HEK293 (cell line): ENCODE data around the gene VAV2.

Experiments used
- CTCF ChIA-PET: fragments of 350-600 bp; formaldehyde crosslinking; extraction: SDS; loops from one replicate; lab custom pipeline; 2021; ENCODE audit warnings: antibody characterized with exemption; lab: Yijun Ruan, JAX
- POLR2A ChIA-PET: fragments of 300-600 bp; formaldehyde crosslinking; extraction: SDS; loops from one replicate; lab custom pipeline; 2020; ENCODE audit warnings: antibody characterized with exemption, inconsistent platforms; lab: Yijun Ruan, JAX
- H3K27ac ChIP-seq: fragments of 200-500 bp; sonication (Bioruptor generic); 2 replicates; pipeline ENCODE4 v1.5.1; 2014; ENCODE audit warnings: low read depth, low read length, control low read depth, inconsistent platforms; ENCODE audit errors: extremely low read depth
- H3K36me3 ChIP-seq, 2 experiments: fragments of 200-500 bp in 1 of 2; sonication (Bioruptor generic) in 1 of 2; 1 replicate in 1 of 2; 2 replicates in 1 of 2; pipeline ENCODE4 v1.5.1; 2014 to 2017; ENCODE audit warnings: inconsistent platforms in 2 of 2, low read length in 2 of 2; ENCODE audit not compliant: control insufficient read depth in 2 of 2, insufficient read depth in 1 of 2
- H3K4me1 ChIP-seq: fragments of 200-500 bp; sonication (Bioruptor generic); 2 replicates; pipeline ENCODE4 v1.5.1; 2014; ENCODE audit warnings: mild to moderate bottlenecking, low read length, inconsistent platforms; ENCODE audit not compliant: control insufficient read depth, insufficient read depth
- H3K4me3 ChIP-seq: 2 replicates; pipeline ENCODE4 v1.5.1; 2011; ENCODE audit warnings: low read depth, mild to moderate bottlenecking, control low read depth, low read length, moderate library complexity
- H3K9me3 ChIP-seq: fragments of 200-500 bp; sonication (Bioruptor generic); 2 replicates; pipeline ENCODE4 v1.5.1; 2014; ENCODE audit warnings: low read depth, low read length, inconsistent platforms; ENCODE audit not compliant: control insufficient read depth, insufficient read depth
- BCL11A ChIP-seq: fragments of 450-650 bp; formaldehyde crosslinking; IDR thresholded peaks from 2 replicates; pipeline ENCODE4 v1.5.1; 2016; ENCODE audit warnings: low read depth, missing biosample characterization, missing genetic modification characterization
- GFI1B ChIP-seq: fragments of 450-650 bp; formaldehyde crosslinking; IDR thresholded peaks from 2 replicates; pipeline ENCODE4 v1.5.1; 2016; ENCODE audit warnings: missing biosample characterization, missing genetic modification characterization
- GLIS2 ChIP-seq: fragments of 450-650 bp; formaldehyde crosslinking; IDR thresholded peaks from 2 replicates; pipeline ENCODE4 v1.5.1; 2016; ENCODE audit warnings: missing biosample characterization, missing genetic modification characterization
- KLF10 ChIP-seq: fragments of 450-650 bp; IDR thresholded peaks from 2 replicates; pipeline ENCODE4 v1.5.1; 2018; ENCODE audit warnings: missing biosample characterization, mild to moderate bottlenecking, missing genetic modification characterization
- PRDM10 ChIP-seq: fragments of 450-650 bp; formaldehyde crosslinking; IDR thresholded peaks from 2 replicates; pipeline ENCODE4 v1.5.1; 2016; ENCODE audit warnings: missing biosample characterization, missing genetic modification characterization
- SCRT2 ChIP-seq: fragments of 450-650 bp; formaldehyde crosslinking; IDR thresholded peaks from 2 replicates; pipeline ENCODE4 v1.5.1; 2016; ENCODE audit warnings: missing biosample characterization, missing genetic modification characterization
- ZBTB48 ChIP-seq: fragments of 450-650 bp; formaldehyde crosslinking; IDR thresholded peaks from 2 replicates; pipeline ENCODE4 v1.5.1; 2016; ENCODE audit warnings: missing biosample characterization, missing genetic modification characterization
- ZNF132 ChIP-seq: fragments of 450-650 bp; formaldehyde crosslinking; IDR thresholded peaks from 2 replicates; pipeline ENCODE4 v1.5.1; 2017; ENCODE audit warnings: missing biosample characterization, missing genetic modification characterization, borderline replicate concordance
- ZNF146 ChIP-seq: fragments of 450-650 bp; formaldehyde crosslinking; IDR thresholded peaks from 2 replicates; pipeline ENCODE4 v1.5.1; 2016; ENCODE audit warnings: missing biosample characterization, missing genetic modification characterization
- ZNF157 ChIP-seq: fragments of 450-650 bp; formaldehyde crosslinking; IDR thresholded peaks from 2 replicates; pipeline ENCODE4 v1.5.1; 2016; ENCODE audit warnings: missing biosample characterization, missing genetic modification characterization
- ZNF24 ChIP-seq: fragments of 450-650 bp; formaldehyde crosslinking; IDR thresholded peaks from 2 replicates; pipeline ENCODE4 v1.5.1; 2016; ENCODE audit warnings: missing biosample characterization, missing genetic modification characterization
- ZNF266 ChIP-seq: fragments of 450-650 bp; formaldehyde crosslinking; IDR thresholded peaks from 2 replicates; pipeline ENCODE4 v1.5.1; 2016; ENCODE audit warnings: missing biosample characterization, missing genetic modification characterization, low read depth
- ZNF518A ChIP-seq: fragments of 450-650 bp; formaldehyde crosslinking; conservative IDR thresholded peaks from 2 replicates; pipeline ENCODE4 v1.5.1; 2016; ENCODE audit warnings: low read depth, missing biosample characterization, missing genetic modification characterization
- ZNF571 ChIP-seq: fragments of 450-650 bp; formaldehyde crosslinking; IDR thresholded peaks from 2 replicates; pipeline ENCODE4 v1.5.0; 2017; ENCODE audit warnings: missing biosample characterization, missing genetic modification characterization
- ZNF623 ChIP-seq: fragments of 450-650 bp; formaldehyde crosslinking; IDR thresholded peaks from 2 replicates; pipeline ENCODE4 v1.5.1; 2016; ENCODE audit warnings: missing biosample characterization, missing genetic modification characterization

The VAV2 gene

GRCh38 chr9:133775951-133776905 is 215.9 kb downstream of the VAV2 start:
- TF ChIP-seq SCRT2 (no peak), GLIS2 (tag by site-specific recombination) (no peak), BCL11A (tag by site-specific recombination) (no peak), ZNF132 (tag by site-specific recombination) (no peak)
- ChIA-PET POLR2A (no interaction called here), CTCF (interaction anchor here (0.7 to 1.7 kb wide), 2 partner anchors 14 to 218 kb away, joined by 4 to 11 read pairs; no protein-coding TSS in a partner anchor)
- H3K27ac ChIP-seq: no peak overlapping the region
- peaks cover 0 to 68% of the 10 kb centered on the region in 2 experiments; a peak in 1 of 3 replicates for H3K36me3 ChIP-seq
- no peaks in the 10 kb centered on the region for H3K4me1 ChIP-seq
- no peaks in the 10 kb centered on the region for H3K9me3 ChIP-seq
- H3K4me3 ChIP-seq: no peak overlapping the region

- H3K36me3 ChIP-seq: peaks cover 0 to 63% of the 10 kb centered on the region in 2 experiments; a peak in 1 of 3 replicates
Observed at GRCh38 chr9:133775291-133775690, 216.8 kb downstream of the VAV2 start.

GRCh38 chr9:133774799-133775198 is 217.3 kb downstream of the VAV2 start:
- Histone ChIP-seq H3K4me1 (no peaks in the 10 kb centered on the region), H3K36me3 (peaks cover 0 to 64% of the 10 kb centered on the region in 2 experiments; a peak in 1 of 3 replicates), H3K9me3 (no peaks in the 10 kb centered on the region), H3K4me3 (no peak overlapping the region), H3K27ac (no peak overlapping the region)
- CTCF ChIA-PET: interaction anchor here (0.5 to 2.4 kb wide), 2 partner anchors 32 to 1263 kb away, joined by 3 to 14 read pairs; no protein-coding TSS in a partner anchor
- no peak for TF ChIP-seq ZNF146
- no peak for TF ChIP-seq GFI1B (tag by site-specific recombination)
- TF ChIP-seq ZNF518A (tag by site-specific recombination): no peak
- no peak for TF ChIP-seq KLF10 (tag by site-specific recombination)
- POLR2A ChIA-PET: no interaction called here

More at GRCh38 chr9:133775291-133775690, 216.8 kb downstream of the VAV2 start:
- CTCF ChIA-PET: interaction anchor here (0.5 to 2.4 kb wide), 3 partner anchors 15 to 1264 kb away, joined by 3 to 14 read pairs (median 4); no protein-coding TSS in a partner anchor
- POLR2A ChIA-PET: no interaction called here
- Histone ChIP-seq H3K4me1 (no peaks in the 10 kb centered on the region), H3K27ac (no peak overlapping the region), H3K9me3 (no peaks in the 10 kb centered on the region), H3K4me3 (no peak overlapping the region)
- TF ChIP-seq ZNF24 (tag by site-specific recombination) (no peak), ZBTB48 (tag by site-specific recombination) (no peak), ZNF157 (tag by site-specific recombination) (no peak), PRDM10 (no peak), ZNF623 (tag by site-specific recombination) (no peak), ZNF266 (no peak), ZNF571 (no peak)
